Stimulated activated CD8-positive, alpha-beta memory T cell treated with anti-CD3 and anti-CD28 coated beads, Interleukin-12 subunit alpha, Interleukin-12 subunit beta, amount 100 ng/mL, for 24 hours (primary cell): ENCODE measurements around the gene SIK2.
"Not testable (repeated sequence)": the region's sequence is repeated elsewhere in the genome, so short reads cannot be mapped to it uniquely, and the experiment has no call there.

Experiments
- DNase-seq: peaks from one replicate; pipeline ENCODE4 v3.0.0-alpha.2; 2020; ENCODE audit errors: extremely low read depth

The SIK2 gene

DNA sequence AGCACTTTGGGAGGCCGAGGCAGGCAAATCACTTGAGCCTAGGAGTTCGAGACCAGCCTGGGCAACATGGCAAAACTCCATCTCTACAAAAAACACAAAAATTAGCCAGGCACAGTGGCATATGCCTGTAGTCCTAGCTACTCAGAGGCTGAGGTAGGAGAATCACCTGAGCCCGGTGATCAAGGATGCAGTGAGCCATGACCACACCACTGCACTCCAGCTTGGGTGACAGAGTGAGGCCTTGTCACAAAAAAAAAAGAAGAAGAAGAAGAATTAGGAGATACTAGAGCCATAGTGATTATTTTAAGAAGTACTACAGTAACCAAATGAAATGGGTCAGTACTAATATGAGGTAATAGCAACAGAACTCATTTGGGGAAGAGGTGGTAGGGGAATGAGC lies 56.2 kb downstream of the SIK2 start:
- not testable (repeated sequence) for DNase-seq

- DNase-seq, result no peak
Measured at GRCh38 chr11:111659201-111660115, 57.2 kb downstream of the SIK2 start.

- no peak for DNase-seq
Measured at GRCh38 chr11:111660822-111661221, 58.6 kb downstream of the SIK2 start.

DNA sequence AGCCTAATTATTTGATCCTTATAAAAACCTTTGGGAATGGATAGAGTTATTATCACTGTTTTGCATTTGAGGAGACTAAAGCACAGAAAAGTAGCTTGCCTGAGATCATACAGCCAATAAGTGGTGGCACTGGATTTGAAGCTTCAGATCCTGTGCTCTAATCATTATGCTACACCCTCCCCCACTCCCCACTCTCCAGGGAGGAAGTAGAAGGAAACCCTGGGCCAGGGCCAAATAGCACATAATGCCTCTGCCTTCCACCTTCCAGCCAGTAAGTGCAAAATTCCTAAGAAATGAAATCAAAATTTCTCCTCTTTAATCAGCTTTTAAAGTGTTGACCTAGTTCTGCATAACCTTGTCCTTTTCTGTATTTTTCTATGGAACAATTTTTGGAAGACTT lies 61.6 kb downstream of the SIK2 start:
- DNase-seq, result no peak

DNA sequence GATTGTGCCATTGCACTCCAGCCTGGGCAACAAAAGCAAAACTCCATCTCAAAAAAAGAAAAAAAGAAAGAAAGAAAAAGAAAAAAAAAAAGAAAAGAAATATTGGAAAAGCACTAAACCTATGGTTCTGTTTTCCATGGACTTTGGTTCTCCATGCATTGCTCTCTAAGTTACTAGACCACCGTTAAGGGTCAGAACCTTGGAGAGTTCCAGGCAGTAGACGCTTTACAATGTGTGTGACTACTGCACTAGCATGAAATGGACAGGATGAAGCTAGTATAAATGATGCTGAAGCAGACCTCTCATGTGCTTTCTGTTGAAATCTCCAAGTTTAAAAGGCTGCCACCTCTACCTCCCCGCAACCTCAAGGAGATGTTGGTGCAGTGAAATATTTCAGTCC lies 63.5 kb downstream of the SIK2 start:
- DNase-seq, result no peak

- no peak for DNase-seq
Measured at GRCh38 chr11:111668980-111669379, 66.7 kb downstream of the SIK2 start.

DNA sequence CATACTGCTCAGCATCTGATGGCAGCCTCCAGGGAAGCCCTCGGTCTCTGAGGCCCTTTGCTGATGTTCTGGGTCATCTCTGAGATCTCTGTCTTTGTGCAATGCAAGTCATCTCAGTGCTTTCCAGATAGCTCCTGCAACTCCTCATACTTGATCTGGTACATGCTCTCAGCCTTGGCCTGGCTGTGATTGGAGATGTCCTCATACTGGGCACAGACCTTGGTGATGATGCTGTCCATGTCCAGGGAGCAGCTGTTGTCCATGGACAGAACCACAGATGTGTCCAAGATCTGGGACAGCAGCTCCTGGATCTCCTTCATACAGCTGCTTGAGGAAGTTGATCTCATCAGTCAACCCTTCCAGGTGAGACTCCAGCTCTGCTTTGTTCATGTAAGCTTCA lies 69.1 kb downstream of the SIK2 start:
- no peak for DNase-seq

GRCh38 chr11:111672949-111673348 lies 70.7 kb downstream of the SIK2 start:
- DNase-seq, result no peak

- no peak for DNase-seq
Measured at GRCh38 chr11:111674941-111675340, 72.7 kb downstream of the SIK2 start.

GRCh38 chr11:111675891-111676290 lies 73.6 kb downstream of the SIK2 start:
- no peak for DNase-seq

DNA sequence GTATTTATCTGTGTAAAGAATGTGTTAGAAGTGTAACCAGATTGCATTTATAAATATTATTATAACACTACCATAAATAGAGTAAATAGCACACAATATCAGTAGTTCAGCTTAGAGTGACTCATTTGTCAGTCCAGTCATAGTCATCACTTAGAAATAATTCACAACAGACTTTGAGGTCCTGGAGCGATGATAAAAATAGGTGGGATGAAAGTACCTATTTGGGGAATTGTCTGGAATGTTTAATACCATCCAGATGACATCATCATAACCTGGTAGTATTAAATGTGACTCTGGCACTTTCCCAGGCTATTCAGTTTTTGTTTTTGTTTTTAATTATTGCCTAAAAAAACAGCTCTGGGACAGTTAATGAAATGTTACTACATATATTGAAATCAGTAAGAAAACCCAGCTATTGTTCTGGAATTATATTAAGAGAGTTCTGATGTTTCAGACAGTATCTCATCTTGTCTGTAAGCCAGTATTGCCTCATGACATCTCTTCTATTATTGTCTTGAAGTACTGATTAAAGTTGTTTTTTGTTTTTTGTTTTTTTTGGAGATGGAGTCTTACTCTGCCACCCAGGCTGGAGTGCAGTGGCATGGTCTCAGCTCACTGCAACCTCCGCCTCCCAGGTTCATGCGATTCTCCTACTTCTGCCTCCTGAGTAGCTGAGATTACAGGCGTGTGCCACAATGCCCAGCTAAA lies 74.8 kb downstream of the SIK2 start:
- no peak for DNase-seq

DNA sequence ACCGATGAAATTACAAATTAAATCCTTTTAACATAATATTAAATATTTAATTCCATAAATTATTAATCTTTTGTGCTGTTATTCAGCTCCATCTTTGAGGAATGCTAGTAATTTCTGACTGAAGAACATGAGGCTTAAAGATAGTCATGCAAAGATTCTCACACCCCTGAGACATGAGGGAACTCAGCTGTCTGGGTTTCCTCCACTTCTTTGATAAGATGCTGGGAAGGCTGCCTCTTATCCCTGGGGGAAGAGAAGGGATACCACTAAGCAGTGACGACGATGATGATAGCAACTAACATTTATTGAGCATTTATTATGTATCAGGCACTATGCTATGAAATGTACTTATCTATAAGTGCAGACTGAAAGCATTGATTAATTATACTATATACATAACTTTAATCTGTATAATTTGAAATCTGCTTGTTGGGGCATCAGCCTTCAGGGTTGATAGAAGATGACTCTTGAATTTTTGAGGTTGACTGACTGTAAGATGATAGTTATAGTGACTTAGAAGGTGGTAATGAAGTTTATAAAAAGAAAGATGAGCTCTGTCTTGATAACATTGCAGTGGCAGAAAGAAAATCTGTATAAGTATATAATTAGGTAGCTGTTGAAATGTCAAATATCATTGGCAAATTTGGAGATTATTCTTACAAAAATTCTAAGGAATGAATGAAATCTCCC lies 78.4 kb downstream of the SIK2 start:
- DNase-seq, result no peak

DNA sequence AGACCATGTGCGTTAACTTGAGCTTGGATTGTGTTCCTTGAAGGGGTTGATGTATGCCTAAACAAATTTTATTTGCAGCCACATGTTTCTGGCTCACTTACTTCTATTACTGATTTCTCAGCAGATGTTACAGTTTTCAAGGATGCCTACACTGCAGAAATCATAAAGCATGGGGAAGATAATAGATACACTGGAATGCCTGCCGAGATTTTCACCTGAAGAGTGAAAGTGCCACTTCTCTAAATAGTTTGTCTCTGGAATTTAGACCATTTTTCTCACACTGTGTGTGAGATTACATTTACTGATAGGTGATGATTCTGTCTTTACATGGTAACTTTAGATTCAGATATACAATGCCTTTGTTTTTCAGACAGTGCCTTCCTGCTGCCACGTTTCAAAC lies 81.6 kb downstream of the SIK2 start:
- DNase-seq, result no peak

DNA sequence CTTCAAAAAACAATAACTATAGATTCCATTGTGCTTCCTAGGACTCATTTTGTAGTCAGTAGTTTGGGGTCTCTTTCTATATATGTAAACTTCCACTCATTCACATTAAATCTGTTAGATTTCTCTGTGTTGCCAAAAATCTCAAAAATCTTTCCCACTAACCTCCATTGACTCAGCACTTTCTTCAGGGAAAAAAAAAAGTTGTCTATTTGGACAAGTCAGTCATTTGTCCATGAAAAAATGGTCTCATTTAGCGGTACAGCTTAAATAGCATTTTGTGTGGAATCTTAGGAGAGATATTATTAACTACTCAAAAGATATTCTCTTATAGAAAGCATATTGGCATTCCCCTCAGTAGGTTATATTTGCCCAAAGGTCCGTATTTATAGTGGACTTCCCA lies 82.0 kb downstream of the SIK2 start:
- DNase-seq, result no peak

GRCh38 chr11:111688013-111688412 lies 85.8 kb downstream of the SIK2 start:
- no peak for DNase-seq

DNA sequence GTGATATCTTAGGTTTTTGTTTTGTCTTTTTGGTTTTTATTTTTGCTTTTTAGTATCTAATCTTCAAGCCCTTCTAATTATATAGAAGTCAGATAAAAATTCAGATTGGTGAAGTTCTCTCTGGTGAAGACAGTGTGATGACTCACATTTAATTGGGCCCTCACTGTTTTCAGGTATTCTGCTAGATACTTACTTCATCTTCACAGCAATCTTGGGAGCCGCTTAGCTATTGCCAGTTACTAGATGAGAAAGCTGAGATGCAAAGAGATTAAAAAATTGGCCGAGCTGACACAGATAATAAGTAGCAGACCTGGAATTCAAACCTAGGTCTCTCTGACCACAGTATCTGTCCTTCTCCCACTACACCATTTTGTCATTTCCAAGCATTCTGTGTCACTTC lies 88.9 kb downstream of the SIK2 start:
- DNase-seq, result no peak

DNA sequence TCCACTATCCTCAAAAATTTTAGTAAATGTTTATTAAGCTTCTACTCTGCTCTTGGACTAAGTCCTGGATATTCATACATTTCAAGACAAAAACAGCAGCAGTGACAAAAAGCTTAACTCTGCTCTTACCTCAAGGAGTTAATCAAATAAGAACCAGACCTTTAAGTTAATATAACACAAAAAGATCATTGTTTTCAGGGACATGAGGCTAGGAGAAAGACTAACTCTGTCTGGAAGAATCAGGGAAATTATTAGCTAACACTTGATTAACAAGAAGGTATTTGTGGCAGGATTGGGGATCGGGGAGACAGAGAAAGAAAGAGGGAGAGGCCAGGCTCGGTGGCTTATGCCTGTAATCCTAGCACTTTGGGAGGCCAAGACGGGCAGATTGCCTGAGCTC lies 89.5 kb downstream of the SIK2 start:
- no peak for DNase-seq

DNA sequence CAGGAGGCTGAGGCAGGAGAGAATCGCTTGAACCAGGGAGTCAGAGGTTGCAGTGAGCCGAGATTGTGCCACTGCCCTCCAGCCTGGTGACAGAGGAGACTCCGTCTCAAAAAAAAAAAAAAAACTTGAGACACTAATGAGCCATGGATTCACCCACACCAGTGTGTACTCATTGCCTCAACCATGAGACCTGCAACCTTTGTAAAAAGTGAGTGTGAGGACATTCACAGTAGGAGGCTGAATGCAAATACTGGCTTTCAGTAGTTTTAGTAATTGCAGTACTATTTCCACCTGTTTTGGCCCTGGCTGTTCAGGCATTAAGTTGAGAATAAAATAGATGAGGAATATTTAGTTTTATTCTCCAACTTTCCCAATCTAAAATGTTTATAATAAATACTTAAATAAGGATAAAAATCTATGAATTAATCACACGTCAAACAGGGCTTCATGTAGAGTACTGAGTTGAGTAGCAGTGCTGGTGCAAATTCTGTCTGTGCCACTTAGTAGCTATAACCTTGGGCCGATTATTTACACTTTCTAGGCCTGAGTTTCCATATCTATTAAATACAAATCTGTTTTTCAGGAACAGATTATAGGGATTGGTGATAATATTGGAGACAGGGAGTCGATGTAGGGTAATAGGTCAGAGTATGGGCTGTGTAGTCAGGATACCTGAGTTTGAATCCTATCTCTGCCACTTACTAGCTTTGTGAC lies 91.1 kb downstream of the SIK2 start:
- no peak for DNase-seq

GRCh38 chr11:111694851-111695250 lies 92.6 kb downstream of the SIK2 start:
- DNase-seq, result no peak

DNA sequence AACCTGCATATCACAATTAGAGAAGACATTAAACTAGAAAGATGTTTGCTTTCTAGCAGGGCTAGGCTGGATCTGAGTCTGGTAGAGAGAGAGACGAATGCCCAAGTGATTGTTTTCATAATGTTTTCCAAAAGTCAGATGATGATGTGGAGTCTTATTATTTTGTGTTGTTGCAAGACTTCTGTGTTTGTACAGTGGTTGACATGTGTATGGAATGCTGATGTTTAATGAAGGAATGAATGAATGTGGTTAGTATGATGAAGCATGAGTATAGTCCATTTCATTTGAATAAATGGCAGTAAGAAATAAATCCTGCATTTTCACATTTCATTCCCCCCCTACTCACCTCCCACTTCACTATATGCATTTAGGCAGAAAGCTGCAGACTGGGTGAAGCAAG lies 94.3 kb downstream of the SIK2 start:
- DNase-seq, result no peak

GRCh38 chr11:111697933-111698371 lies 95.7 kb downstream of the SIK2 start:
- DNase-seq, result no peak
